Daoy (cell line): Measurements from ENCODE around the gene GJB1. TPM values are rescaled to one million over a fixed set of nuclear protein-coding genes. Genes with fewer than 3 reads are reported as not detected.
"Not testable (repeated sequence)": the region's sequence is repeated elsewhere in the genome, so short reads cannot be mapped to it uniquely, and the experiment has no call there.

Experiments
- DNase-seq: peaks from one replicate; pipeline ENCODE4 v3.0.0-alpha.2; 2015; ENCODE audit warnings: low read depth
- total RNA-seq: library from RNA; depleted of rRNA; stranded (reverse); fragments of >200 nt; shearing (Covaris generic); gene quantifications from 2 replicates; pipeline ENCODE4 v1.2.3, GENCODE V29; 2014; rRNA removed

GJB1 gene
- total RNA-seq, result not detected in 2 replicates

DNA sequence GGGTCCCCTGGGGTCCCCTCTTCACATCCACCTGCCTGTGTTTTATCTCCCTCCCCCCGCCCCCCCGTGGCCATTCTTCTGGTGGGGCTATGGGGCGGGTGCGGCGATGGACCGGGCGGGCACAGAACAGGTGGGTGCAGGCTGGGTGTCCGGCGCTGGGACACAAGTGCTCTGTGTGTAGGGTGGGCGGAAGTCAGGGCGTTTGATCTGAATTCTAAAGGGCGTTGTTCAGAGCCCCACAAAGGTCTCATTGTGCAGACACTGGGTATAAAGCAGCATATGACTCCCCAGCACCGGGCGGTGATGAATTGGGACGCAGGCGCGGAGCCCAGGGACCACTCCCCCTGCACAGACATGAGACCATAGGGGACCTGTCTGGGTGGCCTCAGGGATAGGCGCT lies at the start of gene GJB1:
Gene GJB1, plus strand, starts transcription at position 296 of the 400 bp plus-strand sequence. CDS start 484 bp downstream, outside the sequence.
- DNase-seq, result no peak

DNA sequence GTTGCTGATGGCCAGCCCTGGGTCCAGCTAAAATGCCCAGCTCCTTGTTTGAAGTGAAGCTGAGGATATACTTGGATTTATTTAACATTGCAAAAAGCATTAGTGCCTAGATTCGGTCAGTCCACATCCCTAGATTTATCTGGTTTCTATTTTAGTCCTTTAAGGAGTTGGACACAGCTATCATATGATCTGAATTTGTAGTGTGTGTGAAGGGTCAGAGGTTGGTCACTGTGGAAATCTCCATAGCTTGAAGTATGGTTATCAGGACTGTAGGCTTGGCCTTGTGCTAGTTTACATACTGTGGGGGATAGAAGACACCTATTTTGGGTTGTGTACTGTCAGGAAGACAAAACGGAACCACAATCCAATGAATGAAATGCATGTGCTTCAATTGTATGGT lies 49.6 kb upstream of the GJB1 start:
- no peak for DNase-seq

DNA sequence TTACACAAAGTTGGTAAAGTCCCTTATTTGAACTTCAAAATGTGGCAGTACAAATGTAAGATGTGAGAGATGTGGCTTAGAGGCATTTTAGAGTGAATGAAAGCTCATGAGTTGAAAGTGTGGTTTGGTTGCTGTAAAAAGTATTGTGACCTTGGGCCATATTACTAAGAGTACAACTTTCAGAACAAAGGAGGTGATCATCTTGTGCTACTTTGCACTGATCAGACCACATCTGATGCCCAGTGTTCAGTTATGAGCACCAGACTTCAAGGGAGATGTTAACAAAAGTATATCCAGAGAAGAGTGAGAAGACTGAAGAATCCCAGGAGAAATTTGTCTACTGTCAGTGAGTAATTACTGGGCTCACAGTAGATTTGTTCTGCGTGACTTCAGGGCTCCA lies 48.2 kb upstream of the GJB1 start:
- DNase-seq, result no peak

DNA sequence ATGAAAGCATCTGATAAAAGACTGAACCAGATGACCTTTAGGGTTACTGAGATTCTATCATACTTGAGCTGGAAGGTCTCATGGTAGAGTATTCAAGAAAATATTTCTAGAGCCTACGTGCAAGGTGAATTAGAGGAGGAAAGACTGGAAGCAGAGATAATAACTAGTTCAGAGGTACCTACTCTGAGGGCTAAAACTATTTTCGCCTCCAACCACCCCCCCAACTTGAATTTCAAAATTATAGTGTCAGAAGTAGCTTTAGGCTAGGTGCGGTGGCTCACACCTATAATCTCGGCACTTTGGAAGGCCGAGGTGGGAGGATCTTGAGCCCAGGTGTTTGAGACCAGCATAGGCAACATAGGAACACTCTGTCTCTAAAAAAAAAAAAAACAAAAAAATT lies 47.5 kb upstream of the GJB1 start:
- no peak for DNase-seq

DNA sequence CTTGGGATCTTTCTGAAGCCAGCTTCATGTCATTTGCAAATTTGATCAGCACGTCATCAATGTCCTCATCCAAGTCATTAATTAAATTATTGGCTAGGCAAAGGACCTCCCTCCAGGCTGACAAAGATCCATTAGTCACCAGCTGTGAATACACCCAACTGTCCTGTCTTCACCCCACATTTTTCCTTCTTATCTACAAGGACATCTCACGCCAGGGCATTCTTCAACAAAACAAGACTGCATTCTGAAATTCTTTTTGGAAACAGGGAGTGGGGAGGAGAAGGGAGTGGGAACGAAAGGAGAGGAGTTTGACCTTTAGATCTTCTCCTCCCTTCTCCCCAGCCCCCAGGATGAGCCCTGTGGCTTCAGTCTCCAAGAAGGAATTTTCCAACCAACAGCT lies 45.7 kb upstream of the GJB1 start:
- DNase-seq, result no peak

DNA sequence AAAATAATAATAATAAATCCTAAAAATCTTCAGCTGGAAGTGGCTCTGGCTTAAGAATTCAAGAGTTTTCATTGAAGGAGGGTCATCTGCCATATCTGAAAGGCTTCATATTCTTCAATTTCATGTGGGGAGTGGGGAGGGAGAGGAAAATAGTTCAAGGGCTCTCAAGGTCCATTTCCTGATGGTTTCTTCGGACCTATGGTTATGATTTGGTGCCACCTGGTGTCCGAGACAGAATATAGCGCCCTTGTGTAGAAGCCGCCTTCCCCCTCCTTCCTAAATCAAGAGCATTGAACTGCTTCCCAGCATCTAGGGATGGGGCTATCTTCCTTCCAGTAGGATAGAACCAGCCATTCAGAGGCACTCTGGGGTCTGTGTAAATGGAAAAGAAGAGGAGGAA lies 44.1 kb upstream of the GJB1 start:
- peak; percentile 52 for DNase-seq

DNA sequence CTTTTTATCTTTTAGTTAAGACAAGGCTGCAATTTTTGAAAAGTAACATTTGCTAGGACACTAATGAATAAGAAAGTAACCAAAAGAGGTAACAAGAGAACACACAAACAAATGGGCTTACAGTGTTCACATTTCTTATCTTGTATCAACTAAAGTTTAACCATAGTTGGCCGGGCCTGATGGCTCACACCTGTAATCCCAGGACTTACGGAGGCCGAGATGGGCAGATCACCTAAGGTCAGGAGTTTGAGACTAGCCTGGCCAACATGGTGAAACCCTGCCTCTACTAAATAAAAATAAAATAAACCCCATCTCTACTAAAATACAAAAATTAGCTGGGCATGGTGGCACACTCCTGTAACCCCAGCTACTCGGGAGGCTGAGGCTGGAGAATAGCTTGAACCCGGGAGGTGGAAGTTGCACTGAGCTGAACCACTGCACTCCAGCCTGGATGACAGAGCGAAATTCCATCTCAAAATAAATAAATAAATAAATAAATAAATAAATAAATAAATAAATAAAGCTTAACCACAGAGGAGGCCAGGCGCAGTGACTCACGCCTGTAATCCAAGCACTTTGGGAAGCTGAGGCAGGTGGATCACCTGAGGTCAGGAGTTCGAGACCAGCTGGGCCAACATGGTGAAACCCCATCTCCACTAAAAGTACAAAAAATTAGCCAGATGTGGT lies 42.3 kb upstream of the GJB1 start:
- DNase-seq, result not testable (repeated sequence)

DNA sequence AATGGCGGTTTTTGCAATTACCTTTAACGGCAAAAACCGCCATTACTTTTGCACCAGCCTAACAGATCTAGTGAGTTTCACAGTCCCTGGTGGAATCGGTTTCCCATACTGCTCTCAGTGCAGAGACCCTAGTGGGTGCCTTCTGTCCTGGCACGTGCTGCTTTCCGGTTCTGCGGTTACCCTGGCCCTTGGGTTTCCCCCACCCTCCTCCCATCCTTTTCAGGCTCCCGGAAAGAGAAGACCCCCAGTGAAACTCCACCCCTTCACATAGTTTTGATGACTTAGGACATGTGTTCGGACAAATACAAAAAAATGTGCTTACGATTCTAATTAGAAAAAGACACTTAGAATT lies 41.5 kb upstream of the GJB1 start:
- no peak for DNase-seq

DNA sequence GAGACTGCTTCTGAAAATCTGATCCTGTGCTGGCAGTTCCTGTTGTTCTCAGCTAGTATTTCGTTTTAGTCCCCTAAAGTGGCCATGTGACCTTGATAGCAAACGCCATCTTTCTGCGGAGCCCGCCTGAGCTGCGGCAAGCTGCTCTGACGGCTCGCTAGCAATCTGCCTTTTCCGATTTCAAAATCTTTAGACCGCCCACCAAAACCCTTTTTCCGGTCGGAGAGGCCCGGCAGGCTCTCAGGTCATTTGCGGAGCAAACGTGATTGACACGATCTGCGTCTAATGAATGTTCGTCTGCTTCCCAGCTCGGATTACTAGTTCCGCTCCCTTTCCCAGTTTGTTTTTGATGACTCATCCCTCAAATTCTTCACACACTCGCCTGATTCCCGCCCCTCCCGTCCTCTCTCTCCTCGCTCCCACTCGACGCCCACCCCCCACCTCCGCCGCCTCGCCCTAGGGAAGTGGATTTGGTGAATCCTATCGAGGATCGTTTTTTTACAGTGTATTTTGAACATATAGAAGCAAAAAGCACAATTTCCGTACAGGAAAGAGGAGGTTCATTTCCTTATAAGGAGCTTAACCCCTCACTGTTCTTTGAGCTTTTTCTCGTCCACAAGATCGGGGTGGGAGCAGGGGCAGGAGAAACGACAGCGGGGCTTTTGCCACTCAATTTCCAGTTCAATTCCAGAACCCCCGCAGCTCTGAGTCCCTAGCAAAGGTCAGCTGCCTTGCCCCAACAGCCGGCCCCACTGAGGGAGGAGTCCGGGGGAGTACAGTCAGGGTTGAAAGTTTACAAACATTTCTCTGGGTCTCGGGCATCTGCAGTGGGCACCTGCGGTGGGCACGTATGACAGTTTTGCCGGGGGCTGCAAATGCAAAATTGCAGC lies 40.9 kb upstream of the GJB1 start:
- DNase-seq, result peak; percentile 91

DNA sequence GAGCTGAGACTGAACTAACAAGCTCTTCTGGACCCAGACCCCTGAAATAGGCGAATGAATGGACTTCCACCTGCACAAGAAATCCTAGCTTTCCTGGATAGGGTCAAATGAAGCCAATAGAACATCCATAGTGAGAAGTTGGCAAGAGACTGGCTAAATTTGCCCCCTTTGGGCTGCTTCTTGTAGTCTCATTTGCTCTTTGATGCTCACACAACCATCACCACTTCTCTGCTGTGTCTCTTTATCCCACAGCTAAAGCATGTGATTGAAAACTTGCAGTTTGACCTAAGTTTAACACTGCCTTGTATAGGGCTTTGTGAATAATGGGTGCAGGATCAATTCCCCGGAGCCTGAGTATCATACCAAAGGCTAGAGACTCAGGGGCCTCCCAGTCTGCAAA lies 40.2 kb upstream of the GJB1 start:
- DNase-seq, result no peak

DNA sequence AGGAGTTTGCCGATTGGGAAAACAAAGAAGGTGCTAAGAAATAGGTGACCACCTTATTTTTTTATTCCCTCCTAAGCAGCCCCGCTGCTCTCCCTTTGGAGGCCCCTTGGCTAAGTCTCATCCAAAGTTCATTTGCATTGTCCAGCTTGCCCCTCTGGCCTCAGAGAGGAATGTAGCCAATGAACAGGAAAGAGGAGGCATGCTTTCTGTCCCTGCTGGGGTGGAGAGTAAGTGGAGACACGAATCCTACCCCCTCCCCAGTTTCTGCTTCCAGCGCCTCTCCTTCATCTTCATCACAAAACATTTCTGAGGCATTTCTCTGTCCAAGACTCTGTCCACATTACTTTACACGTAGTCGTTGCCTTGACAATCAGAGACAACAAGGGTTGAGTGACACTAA lies 39.7 kb upstream of the GJB1 start:
- DNase-seq, result no peak

DNA sequence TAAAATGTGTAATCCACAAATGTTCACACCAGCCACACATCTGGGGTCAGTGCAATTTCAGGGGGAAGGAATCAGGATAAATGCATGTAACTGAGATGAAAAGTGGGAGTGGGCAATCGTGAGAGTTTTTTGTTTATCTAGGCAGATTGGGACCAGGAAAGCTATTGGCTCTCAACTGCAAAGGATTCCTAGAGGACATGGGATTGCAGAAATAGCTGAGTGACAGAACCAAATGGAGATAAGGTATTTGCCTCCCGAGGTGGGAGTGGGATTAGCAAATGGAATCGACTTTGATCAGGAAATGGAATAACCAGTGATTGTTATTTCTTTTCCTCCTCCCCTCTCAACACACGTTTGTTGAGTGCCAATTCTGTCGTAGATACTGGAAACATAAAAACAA lies 38.9 kb upstream of the GJB1 start:
- DNase-seq, result no peak

DNA sequence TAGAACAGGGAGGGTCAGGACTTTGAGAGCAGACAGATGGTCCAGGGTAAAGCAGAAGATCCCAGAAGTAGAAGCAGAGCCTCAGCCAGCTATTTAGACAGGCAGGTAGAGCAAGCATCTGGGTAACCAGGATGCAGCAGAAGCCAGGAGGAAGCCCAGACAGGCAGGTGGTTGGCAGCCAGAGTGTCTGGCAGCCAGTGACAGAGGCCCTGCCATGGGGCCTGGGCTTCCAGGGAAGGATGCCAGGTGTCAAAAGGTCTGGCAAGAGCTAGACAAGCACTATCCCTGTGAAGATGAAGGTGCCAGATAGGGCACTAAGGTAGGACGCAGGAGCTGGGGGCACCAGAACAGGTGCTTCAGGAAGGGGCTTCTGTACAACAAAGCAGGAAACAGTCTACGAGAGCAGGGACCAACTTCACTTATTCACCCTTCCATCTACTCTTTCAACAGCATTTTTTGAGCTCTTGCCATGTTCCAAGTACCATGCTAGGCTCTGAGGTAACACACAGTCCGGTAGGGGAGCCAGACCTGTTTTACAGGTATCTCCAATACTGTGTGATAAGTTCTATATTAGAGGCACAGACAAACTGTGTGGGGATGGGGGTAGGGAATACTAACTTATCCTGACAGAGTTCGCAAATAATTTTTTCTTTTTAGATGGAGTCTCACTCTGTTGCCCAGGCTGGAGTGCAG lies 38.1 kb upstream of the GJB1 start:
- DNase-seq, result no peak

DNA sequence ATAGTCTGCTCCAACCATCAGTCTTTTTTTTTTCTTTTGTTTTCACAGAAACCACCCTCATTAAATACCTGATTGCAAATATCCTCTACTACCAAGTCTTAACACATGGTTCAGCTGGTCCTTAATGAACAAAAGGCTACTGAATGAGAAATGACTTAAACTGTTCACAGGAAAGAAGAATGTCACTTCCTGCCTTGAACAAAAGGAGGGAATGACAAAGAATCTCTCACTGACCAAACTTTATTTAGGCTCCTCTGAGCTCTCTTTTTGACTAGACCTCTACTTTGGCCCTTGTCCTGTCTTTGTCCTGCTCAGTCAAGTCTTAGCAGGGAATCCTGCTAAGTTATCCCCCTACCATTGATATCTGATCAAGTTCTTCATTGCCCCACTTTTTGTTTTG lies 31.8 kb upstream of the GJB1 start:
- DNase-seq, result no peak

DNA sequence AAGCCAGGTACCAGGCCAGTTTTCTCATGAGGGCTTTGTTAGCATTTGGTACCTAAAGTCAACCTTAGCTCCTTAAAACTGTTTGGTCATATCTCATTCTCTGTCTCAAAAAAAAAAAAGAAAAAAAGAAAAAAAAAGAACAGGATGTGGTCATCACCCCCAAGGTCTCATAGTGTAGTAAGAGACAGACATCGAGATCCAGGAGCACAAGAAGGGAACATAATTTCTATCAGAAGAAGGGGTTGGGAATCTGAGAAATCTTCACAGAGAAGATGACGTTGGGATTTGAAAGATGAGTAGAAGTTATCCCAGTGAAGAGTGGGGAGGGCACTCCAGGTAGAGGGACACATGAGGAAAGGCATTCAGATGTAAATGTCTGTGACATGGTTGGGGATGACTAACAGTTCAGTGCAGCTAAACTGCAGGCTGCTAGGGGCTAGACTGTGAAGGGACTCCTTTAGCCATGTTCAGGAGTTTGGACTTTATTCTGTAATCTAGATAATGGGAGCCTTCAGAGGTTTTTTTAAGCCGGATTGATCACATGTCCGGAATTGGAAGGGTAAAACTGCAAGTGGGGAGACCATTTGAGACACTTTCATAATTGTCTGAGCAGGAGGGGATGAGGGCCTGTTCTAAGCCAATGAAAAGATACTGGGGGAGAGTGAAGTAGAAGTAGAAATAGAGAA lies 26.9 kb upstream of the GJB1 start:
- DNase-seq, result peak; percentile 7

DNA sequence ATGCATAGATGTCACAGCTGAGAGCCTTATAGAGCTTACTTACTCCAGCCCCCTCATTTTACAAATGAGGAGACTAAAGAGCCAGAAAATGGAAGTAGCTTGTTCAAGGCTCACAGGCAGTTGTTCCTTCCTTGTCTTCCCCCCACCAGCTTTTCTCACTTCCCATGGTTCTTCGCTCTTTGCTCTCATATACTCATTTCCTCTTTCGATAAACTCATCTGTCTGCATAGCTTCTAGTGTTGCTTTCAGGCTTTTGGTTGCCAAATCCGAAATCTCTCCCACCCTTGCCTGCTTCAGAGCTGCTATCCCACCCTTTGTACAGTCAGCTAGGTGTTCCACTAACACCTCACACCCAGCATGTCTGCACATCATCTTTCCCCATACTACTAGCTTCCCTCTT lies 25.0 kb upstream of the GJB1 start:
- DNase-seq, result no peak

DNA sequence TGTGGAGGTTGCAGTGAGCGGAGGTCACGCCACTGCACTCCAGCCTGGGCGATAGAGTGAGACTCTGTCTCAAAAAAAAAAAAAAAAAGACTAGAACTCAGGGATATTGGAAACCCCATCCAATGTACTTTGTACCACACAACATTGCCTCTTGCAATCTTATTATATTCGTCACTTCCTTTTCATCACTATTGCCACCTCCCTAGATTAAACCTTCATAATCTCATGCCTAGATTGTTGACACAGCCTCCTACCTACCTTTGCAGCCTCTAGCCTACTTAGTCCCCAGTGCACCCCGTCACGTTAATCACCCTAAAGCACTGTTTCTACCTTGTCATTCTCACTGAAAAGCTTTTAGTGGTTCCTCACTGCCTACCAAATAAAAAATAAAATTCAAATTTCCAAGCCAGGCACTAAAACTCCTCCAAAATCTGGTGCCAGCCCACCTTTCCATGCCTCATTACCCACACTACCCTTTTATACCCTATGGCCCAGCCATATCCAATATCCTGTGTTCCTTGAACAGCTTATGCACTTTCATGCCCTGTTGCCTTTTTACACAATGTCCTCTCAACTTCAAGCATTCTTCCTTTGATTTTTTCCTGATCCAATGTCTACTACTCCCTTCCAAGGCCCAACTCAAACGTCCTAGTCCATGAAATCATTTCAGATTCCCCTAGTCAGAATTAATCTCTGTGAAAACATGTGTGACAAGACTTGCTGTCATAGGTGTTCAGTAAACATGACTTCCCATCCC lies 23.6 kb upstream of the GJB1 start:
- DNase-seq, result no peak

DNA sequence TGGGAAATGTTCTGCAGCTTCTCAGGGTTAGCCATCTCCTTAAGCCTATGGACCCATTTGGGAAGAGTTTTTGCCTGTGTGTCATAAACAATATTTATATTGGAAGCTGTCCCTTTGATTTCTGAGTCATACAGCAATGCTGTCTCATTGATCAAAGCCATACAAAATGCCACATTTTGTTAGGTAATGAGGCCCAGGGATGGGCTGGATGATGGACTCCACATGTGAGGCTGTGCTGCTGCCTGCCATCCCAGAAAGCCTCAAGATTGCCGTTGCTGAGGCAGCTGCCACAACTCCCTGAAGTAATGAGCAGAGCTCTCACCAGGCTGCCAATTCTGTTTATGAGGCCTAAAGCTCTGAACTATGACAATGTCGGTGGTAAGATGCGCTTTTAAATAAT lies 12.2 kb upstream of the GJB1 start:
- no peak for DNase-seq

DNA sequence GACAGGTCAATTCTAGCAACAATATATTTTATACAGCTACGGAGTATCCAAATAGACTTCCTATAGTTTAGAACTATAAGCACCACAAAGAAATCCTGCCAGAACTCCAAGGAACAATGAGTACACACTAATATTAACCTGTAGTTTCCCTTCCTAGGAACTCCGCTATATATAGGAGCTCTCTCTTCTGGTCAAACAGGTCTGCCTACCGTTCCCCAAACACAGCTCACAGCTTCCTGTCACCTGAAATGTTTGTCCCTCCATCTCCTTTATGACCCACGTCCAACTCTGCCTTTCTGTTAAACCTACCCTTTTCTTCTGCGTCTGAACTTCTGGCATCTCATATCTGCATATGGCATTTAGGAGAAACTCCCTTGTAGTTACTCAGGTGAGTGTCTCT lies 10.5 kb upstream of the GJB1 start:
- DNase-seq, result no peak

DNA sequence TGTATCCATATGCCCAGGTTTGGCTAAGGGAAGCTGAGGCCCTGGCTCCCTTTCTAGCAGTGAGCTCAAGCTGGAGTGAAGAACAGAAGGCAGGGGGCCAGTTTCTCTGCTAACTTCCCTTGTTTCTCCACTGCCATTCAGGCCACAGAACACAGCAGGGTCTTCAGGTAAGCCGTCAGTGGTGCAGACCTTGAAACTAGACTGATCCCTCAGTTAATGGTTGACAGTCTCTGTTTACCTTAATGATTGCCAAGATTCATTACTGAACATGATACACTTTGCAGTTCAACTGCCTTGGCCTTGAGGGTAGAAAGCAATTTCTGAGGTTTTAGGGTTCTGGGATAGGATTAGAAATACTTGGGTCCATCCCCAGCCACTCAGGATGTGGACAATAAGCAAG lies 8.9 kb upstream of the GJB1 start:
- no peak for DNase-seq

DNA sequence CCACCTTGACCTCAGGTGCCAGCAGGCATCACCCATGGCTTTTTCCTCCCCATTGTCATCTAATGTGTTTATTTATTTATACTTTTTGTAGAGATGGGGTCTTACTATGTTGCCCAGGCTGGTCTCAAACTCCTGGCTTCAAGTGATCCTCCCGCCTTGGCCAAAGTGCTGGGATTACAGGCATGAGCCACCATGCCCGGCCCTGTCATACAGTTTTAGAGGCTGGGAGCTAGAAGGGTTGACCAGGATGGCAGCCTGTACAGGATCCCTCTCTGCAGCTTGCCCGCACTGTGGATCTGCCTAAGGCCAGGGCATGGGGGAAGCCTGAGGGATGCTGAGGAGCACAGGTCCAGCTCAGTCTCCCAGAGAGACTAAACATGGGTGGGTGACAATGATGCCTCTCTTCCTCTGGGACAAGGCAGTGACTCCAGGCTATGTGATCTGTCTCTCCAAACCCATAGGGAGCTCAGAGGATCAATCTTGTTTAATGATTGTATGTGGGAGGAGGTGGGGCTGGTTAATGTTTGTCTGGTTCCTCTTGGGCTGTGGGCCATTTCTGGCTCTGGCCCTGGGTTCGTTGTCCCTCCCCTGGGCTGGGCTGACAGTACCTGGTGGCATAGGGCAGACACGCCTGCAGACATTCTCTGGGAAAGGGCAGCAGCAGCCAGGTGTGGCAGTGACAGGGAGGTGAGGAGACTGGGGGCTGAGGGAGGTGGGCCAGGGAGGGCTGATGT lies 8.3 kb upstream of the GJB1 start:
- no peak for DNase-seq
